GM19372 (cell line): Measurements from ENCODE around the gene ODAM.
"Not testable (repeated sequence)": the region's sequence is repeated elsewhere in the genome, so short reads cannot be mapped to it uniquely, and the experiment has no call there.

Experiments used
- ATAC-seq: cut with Tn5 transposase; IDR thresholded peaks from one replicate; pipeline ENCODE4 v1.9.1; 2021; ENCODE audit warnings: mild to moderate bottlenecking, low read depth, moderate library complexity; ENCODE audit not compliant: unreplicated experiment

ODAM gene

DNA sequence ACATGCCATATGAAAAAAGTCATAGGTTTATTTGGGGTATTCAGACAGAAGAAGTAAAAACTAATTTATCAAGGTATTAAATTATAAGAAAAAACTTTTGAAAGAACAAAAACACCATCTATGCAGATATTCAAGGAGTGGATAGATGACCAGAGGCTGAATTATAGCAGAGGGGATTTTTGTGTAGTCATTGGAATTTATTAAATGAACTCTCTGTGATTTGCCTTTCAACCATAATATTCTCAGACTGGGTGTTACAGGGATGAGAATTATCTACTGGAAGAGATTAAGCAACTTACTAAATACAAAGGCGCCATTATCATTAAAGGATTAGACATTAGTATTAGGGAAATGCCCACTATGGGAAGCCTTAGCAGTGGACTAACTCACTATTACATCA is 21.0 kb downstream of the ODAM start:
- not testable (repeated sequence) for ATAC-seq

DNA sequence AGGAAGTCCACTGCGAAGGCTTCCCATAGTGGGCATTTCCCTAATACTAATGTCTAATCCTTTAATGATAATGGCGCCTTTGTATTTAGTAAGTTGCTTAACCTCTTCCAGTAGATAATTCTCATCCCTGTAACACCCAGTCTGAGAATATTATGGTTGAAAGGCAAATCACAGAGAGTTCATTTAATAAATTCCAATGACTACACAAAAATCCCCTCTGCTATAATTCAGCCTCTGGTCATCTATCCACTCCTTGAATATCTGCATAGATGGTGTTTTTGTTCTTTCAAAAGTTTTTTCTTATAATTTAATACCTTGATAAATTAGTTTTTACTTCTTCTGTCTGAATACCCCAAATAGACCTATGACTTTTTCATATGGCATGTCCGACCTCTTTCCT is 25.9 kb downstream of the ODAM start:
- ATAC-seq, result not testable (repeated sequence)

DNA sequence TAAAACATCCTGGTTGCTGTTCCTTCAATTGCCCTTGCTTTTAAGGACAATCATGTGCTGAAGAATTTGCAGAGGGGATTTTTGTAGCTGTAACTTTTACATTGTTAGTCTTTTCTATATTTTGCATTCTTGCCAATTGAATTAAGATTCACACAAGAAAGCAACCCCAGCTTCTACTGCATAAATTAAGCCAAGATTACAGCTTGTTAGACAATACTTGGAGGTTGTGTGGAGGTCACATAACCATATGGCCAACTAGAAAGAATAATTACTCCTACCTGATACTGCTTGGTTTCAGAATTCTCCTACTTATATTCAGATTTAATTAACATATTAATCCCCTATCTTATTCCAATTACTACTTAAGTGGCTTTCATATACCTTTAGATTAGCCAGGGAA is 26.3 kb downstream of the ODAM start:
- not testable (repeated sequence) for ATAC-seq

- no peak for ATAC-seq
Measured at GRCh38 chr4:70225824-70226223, 30.3 kb downstream of the ODAM start, which contains the start of gene FDCSP. Gene FDCSP, plus strand, starts transcription at chr4:70226124. Its CDS starts 5,071 bp downstream, at chr4:70231195.

DNA sequence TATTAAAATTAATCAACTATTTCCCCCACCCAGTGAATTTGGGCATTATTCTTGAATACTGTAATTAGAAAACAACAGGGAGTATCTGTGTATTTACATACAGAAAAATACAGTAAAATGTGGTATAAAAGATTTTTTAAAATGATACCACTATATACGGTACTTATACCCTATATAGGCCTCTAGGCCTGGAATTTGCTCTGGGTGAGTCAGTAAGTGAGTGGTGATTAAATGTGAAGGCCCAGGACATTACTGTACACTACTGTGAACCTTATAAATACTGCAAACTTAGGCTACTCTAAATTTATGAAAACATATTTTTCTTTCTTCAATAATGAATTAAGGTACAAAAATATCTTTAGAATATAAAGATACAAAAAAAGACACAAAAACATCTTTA is 40.6 kb downstream of the ODAM start:
- no peak for ATAC-seq

- no peak for ATAC-seq
Measured at GRCh38 chr4:70239131-70239883, 43.8 kb downstream of the ODAM start.

- ATAC-seq, result no peak
Measured at GRCh38 chr4:70239884-70240591, 44.5 kb downstream of the ODAM start.

- not testable (repeated sequence) for ATAC-seq
Measured at GRCh38 chr4:70242297-70242696, 46.8 kb downstream of the ODAM start, which contains the start of gene CSN3. Gene CSN3, plus strand, starts transcription at chr4:70242597. Its CDS starts 2,223 bp downstream, at chr4:70244820.

DNA sequence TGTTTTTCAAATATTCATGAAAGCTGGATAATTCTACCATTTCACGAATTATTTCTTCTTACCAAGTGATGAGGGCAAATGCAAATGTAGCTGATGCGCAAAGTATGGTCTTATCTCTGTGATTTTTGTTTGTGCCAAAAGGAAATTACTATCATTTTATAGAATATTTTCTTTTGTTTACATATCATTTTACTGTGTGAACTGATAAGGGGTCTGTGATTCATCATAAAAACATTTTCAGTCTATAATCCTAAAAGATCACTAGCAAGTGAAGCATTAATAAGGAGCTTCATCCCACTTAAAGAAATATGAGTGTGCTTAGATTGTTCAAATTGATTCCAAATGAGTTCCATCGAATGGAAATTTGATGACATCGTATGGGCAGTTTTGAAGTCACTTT is 47.6 kb downstream of the ODAM start:
- no peak for ATAC-seq

GRCh38 chr4:70251250-70251944 is 55.9 kb downstream of the ODAM start:
- ATAC-seq, result no peak

DNA sequence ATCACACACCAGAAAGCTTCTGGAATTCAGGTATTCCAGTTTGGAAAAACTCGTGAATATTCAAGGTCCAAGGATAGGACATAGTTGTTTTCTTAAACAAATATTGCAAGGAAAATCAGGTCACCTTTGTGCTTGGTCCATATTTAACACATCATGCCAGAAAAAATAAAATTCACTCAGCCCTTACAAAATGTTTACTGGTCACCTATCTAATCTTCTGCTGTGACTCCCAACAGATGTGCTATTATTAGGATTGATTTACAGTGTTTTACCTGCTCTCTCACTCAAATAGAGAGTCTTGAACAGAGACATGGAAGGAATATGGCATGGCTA is 56.4 kb downstream of the ODAM start:
- no peak for ATAC-seq
